SK-N-SH treated with all-trans-retinoic acid at 6 μM for 48 hours (cell line): ENCODE results near the gene FXYD6.

Experiments used
- BACH2 ChIP-seq: fragments of 250-450 bp; sonication (Bioruptor Pico); IDR thresholded peaks from 2 replicates; pipeline ENCODE4 v1.9.0; 2021; ENCODE audit warnings: mild to moderate bottlenecking, borderline replicate concordance
- GLIS3 ChIP-seq: fragments of 250-450 bp; sonication (Bioruptor Pico); IDR thresholded peaks from 2 replicates; pipeline ENCODE4 v1.5.0; 2020; ENCODE audit warnings: mild to moderate bottlenecking, moderate library complexity
- RARB ChIP-seq: fragments of 250-450 bp; sonication (Bioruptor Pico); IDR thresholded peaks from 2 replicates; pipeline ENCODE4 v1.8.0; 2021; ENCODE audit warnings: mild to moderate bottlenecking, moderate library complexity

GRCh38 chr11:117910525-117910924 is 34.1 kb upstream of the FXYD6 start:
- no peak for TF ChIP-seq RARB (CRISPR knock-in tag)
- no peak for TF ChIP-seq BACH2 (CRISPR knock-in tag)
- TF ChIP-seq GLIS3: no peak
